Stomach smooth muscle (tissue), 2 donors: ENCODE results near the gene CAB39.
A peak's percentile ranks its signal among the peaks of the same experiment; 100 is the strongest.

Experiments used
- H3K27ac ChIP-seq: one replicate; pipeline ENCODE4 v1.7.0; 2013; ENCODE audit warnings: mild to moderate bottlenecking, low read length, inconsistent platforms
- H3K27me3 ChIP-seq, 2 donors: one replicate each; pipeline ENCODE4 v1.7.0; 2013; ENCODE audit warnings: low read length in 2 of 2; ENCODE audit not compliant: insufficient read depth in 2 of 2, control insufficient read depth in 1 of 2
- H3K36me3 ChIP-seq, 2 donors: one replicate each; pipeline ENCODE4 v1.7.0; 2013; ENCODE audit warnings: low read length in 2 of 2; ENCODE audit not compliant: control insufficient read depth in 2 of 2, insufficient read depth in 2 of 2
- H3K4me1 ChIP-seq: one replicate; pipeline ENCODE4 v1.7.0; 2013; ENCODE audit warnings: low read length; ENCODE audit not compliant: control insufficient read depth, insufficient read depth
- H3K4me3 ChIP-seq, 2 donors: one replicate each; pipeline ENCODE4 v1.7.0; 2013; ENCODE audit warnings: low read length in 2 of 2
- H3K9ac ChIP-seq, 2 donors: one replicate each; pipeline ENCODE4 v1.7.0; 2013; ENCODE audit warnings: low read length in 2 of 2, mild to moderate bottlenecking in 1 of 2
- H3K9me3 ChIP-seq, 2 donors: one replicate each; pipeline ENCODE4 v1.7.0; 2013; ENCODE audit warnings: low read length in 2 of 2; ENCODE audit not compliant: control insufficient read depth in 2 of 2
- donor health status: healthy.
- donor health status: Pancreatic carcinoma.

The CAB39 gene

GRCh38 chr2:230816735-230817134 is 104.1 kb downstream of the CAB39 start:
- Histone ChIP-seq H3K9ac (no peak overlapping the region), H3K4me3 (no peak overlapping the region), H3K4me1 (no peaks in the 10 kb centered on the region), H3K36me3 (peaks cover 23 to 27% of the 10 kb centered on the region in 2 donors), H3K27me3 (no peaks in the 10 kb centered on the region), H3K9me3 (no peaks in the 10 kb centered on the region), H3K27ac (no peak overlapping the region)

DNA sequence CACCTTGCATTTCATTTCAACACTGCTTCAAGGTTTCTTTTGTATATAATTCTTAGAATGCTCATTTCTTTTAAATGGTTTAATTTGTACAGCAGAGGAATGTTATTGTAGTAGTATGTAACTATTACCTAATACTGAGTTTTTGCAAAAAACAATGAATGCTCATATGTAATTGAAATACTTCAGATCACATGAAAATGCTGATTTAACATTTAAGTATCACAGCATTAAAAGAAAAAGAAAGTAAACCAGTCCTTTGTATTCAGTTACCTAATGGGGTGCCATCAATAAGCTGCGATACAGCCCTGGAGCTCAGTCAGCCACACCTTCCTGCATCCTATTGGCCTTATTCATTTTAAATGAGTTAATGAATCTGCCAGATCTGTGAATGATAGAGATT is 106.8 kb downstream of the CAB39 start:
- no peaks in the 10 kb centered on the region for H3K9me3 ChIP-seq
- H3K4me3 ChIP-seq = no peak overlapping the region
- H3K36me3 ChIP-seq = peaks cover 13 to 20% of the 10 kb centered on the region in 2 donors
- H3K27ac ChIP-seq = no peak overlapping the region
- no peak overlapping the region for H3K9ac ChIP-seq
- H3K4me1 ChIP-seq = no peaks in the 10 kb centered on the region
- H3K27me3 ChIP-seq = no peaks in the 10 kb centered on the region

GRCh38 chr2:230821261-230821990 is 108.8 kb downstream of the CAB39 start:
- no peak overlapping the region for H3K4me3 ChIP-seq
- H3K27ac ChIP-seq = no peak overlapping the region
- H3K27me3 ChIP-seq = no peaks in the 10 kb centered on the region
- H3K9me3 ChIP-seq = no peaks in the 10 kb centered on the region
- peaks cover 8 to 16% of the 10 kb centered on the region in 2 donors for H3K36me3 ChIP-seq
- H3K4me1 ChIP-seq = no peaks in the 10 kb centered on the region
- H3K9ac ChIP-seq = no peak overlapping the region

DNA sequence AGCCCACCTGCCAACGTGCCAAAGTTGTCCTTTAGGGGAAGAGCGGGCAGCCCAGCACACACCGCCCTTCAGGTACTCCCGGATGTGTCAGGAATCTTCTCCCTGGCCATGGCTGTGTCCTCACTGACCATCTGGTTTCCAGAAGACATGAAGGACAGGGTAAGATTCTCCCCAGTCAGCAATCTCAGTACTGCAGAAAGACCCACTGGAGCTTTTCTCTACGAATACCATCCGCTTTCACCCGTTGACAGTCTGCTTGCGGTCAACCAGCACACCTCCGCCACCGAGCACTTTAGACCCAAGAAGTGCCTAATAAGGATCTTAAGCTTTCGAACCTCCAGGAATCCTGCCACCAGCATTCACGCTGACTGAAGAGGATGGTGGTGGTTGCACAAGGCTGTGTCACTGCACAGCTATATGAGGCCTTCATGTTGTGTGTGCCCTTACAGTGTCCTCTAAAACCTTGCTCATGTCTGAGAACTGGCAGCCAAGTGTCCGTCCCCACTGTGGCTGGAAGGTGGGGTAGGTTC is 109.4 kb downstream of the CAB39 start:
- H3K4me1 ChIP-seq = no peaks in the 10 kb centered on the region

GRCh38 chr2:230823264-230823964 is 110.8 kb downstream of the CAB39 start:
- H3K4me1 ChIP-seq = peaks cover 7% of the 10 kb centered on the region
- H3K27ac ChIP-seq = no peak overlapping the region
- no peak overlapping the region for H3K9ac ChIP-seq
- peaks cover 6 to 8% of the 10 kb centered on the region in 2 donors for H3K36me3 ChIP-seq
- H3K9me3 ChIP-seq = no peaks in the 10 kb centered on the region
- H3K27me3 ChIP-seq = peaks cover 8 to 14% of the 10 kb centered on the region in 2 donors
- H3K4me3 ChIP-seq = no peak overlapping the region

More for the DNA sequence above, 109.4 kb downstream of the CAB39 start:
- no peak overlapping the region for H3K4me3 ChIP-seq
- H3K27me3 ChIP-seq = peaks cover 3% of the 10 kb centered on the region in 2 donors
- no peaks in the 10 kb centered on the region for H3K9me3 ChIP-seq
- H3K9ac ChIP-seq = no peak overlapping the region
- H3K36me3 ChIP-seq = peaks cover 8 to 16% of the 10 kb centered on the region in 2 donors
- H3K27ac ChIP-seq = no peak overlapping the region

- Histone ChIP-seq H3K9ac (peak overlapping the region; percentile 46 to 60), H3K4me1 (peaks cover 10% of the 10 kb centered on the region), H3K4me3 (peak overlapping the region; percentile 65 to 70)
Measured at GRCh38 chr2:230824406-230824978, 111.8 kb downstream of the CAB39 start.

GRCh38 chr2:230825354-230825753 is 112.7 kb downstream of the CAB39 start:
- Histone ChIP-seq H3K27me3 (peaks cover 25 to 29% of the 10 kb centered on the region in 2 donors), H3K4me1 (peaks cover 10% of the 10 kb centered on the region), H3K9ac (no peak overlapping the region)

More at GRCh38 chr2:230824406-230824978, 111.8 kb downstream of the CAB39 start:
- no peak overlapping the region for H3K27ac ChIP-seq
- peaks cover 0 to 2% of the 10 kb centered on the region in 2 donors for H3K36me3 ChIP-seq
- H3K27me3 ChIP-seq = peaks cover 17 to 24% of the 10 kb centered on the region in 2 donors
- no peaks in the 10 kb centered on the region for H3K9me3 ChIP-seq

DNA sequence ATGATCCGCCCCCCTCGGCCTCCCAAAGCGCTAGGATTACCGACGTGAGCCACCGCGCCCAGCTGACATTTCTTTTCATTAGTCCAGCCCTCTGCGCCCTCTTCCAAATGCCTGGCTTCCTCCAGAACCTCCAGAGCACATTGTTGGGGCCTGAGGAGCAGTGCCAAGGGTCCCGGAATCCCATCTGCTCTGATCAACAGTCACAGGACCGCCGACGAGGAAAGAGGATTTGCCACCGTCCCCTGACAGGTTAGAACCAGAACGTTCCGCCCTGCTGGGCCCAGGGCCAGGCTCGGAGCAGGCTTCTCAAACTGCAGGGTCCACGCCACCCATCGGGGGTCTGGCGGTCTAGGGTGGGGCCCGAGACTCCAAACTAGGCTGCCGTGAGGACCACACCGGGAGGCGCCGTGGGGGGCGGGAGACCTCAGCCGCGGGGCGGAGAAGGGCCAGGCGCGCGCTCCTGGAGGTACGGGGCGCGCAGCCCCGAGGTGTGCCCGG is 115.2 kb downstream of the CAB39 start:
- Histone ChIP-seq H3K9ac (no peak overlapping the region), H3K27me3 (peaks cover 29 to 30% of the 10 kb centered on the region in 2 donors), H3K4me1 (peaks cover 10% of the 10 kb centered on the region), H3K36me3 (no peaks in the 10 kb centered on the region), H3K4me3 (peak overlapping the region in 1 of 2 donors; percentile 52), H3K9me3 (no peaks in the 10 kb centered on the region), H3K27ac (no peak overlapping the region)

More at GRCh38 chr2:230825354-230825753, 112.7 kb downstream of the CAB39 start:
- H3K36me3 ChIP-seq = peaks cover 0 to 2% of the 10 kb centered on the region in 2 donors
- H3K9me3 ChIP-seq = no peaks in the 10 kb centered on the region
- no peak overlapping the region for H3K4me3 ChIP-seq
- no peak overlapping the region for H3K27ac ChIP-seq

DNA sequence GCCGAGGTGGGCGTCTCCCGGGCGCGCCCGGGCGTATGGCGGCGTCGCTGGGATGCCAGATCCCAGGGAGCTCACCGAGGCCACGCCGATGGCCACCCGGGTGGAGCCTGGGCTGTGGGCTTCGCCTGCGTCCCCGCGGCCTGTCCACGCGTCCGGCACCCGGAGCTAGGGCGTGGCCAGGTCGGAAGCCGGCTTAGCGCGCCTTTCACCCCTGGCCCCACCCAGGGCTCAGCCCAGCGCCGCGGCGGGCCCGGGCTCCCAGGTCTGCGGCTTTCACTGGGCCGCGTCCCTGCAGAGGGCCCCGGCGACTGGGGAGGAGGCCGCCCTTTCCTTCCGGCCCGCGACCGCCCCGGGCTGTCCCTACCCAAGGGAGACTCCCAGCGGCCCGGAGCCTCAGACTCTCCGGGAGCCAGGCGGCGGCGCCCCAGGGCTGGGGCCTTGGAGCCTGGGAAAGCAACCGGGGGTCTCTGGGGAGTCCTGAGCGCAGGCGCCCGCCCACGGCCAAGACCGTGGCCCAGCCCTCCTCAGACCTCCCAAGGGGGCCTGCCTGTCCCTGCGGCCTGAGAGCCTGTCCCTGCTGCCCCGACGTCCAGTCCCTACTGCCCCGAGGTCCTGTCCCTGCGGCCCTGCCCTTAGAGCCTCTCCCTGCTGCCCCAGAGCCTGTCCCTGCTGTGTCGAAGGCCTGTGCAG is 115.8 kb downstream of the CAB39 start:
- H3K27ac ChIP-seq = no peak overlapping the region
- no peaks in the 10 kb centered on the region for H3K9me3 ChIP-seq
- H3K36me3 ChIP-seq = no peaks in the 10 kb centered on the region
- H3K4me3 ChIP-seq = peak overlapping the region in 1 of 2 donors; percentile 52
- peaks cover 10% of the 10 kb centered on the region for H3K4me1 ChIP-seq
- no peak overlapping the region for H3K9ac ChIP-seq
- peaks cover 29 to 30% of the 10 kb centered on the region in 2 donors for H3K27me3 ChIP-seq

GRCh38 chr2:230829293-230829692 is 116.7 kb downstream of the CAB39 start:
- Histone ChIP-seq H3K4me3 (no peak overlapping the region), H3K9me3 (no peaks in the 10 kb centered on the region), H3K4me1 (peaks cover 10% of the 10 kb centered on the region), H3K27ac (no peak overlapping the region), H3K9ac (no peak overlapping the region), H3K27me3 (peaks cover 29 to 30% of the 10 kb centered on the region in 2 donors), H3K36me3 (no peaks in the 10 kb centered on the region)
